ENCODE data around the gene ATP13A2.

DNA sequence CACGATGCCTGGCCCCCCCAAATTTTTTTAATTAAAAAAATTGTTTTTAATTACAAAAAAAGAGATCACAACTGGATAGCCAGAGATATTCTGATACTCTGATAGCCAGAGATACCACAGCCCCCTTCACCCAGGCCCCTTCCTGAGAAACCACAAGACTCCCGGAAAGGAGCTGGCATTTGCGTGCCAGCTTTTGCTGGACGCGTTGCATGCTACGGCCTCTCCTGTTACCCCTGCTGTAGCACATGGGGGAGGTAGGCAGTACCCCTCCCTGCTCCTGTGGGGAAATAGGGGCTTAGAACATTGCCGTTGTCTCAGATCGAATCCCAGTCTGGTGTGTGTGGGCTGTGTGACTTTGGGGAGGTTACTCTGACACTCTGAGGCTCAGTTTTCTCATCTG, 54.0 kb downstream of the ATP13A2 start:
- TF ChIP-seq, protein P1, sequence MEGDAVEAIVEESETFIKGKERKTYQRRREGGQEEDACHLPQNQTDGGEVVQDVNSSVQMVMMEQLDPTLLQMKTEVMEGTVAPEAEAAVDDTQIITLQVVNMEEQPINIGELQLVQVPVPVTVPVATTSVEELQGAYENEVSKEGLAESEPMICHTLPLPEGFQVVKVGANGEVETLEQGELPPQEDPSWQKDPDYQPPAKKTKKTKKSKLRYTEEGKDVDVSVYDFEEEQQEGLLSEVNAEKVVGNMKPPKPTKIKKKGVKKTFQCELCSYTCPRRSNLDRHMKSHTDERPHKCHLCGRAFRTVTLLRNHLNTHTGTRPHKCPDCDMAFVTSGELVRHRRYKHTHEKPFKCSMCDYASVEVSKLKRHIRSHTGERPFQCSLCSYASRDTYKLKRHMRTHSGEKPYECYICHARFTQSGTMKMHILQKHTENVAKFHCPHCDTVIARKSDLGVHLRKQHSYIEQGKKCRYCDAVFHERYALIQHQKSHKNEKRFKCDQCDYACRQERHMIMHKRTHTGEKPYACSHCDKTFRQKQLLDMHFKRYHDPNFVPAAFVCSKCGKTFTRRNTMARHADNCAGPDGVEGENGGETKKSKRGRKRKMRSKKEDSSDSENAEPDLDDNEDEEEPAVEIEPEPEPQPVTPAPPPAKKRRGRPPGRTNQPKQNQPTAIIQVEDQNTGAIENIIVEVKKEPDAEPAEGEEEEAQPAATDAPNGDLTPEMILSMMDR (conservative IDR thresholded peaks at IDR 0.05; ENCODE audit: low read length): no peak
- no peak for TF ChIP-seq EZH2phosphoT487 (IDR thresholded peaks at IDR 0.05; ENCODE audit: borderline replicate concordance)

All from Loucy (cell line).